C4-2B (cell line): ENCODE data around the gene MS4A5.

Source experiments
- CTCF ChIP-seq: fragments of 450-650 bp; conservative IDR thresholded peaks from 2 replicates; pipeline ENCODE4 v1.5.1; 2017; ENCODE audit warnings: mild to moderate bottlenecking
- ZFX ChIP-seq: fragments of 450-650 bp; IDR thresholded peaks from 2 replicates; pipeline ENCODE4 v1.6.1; 2017

GRCh38 chr11:60447070-60447469, 17.7 kb downstream of the MS4A5 start:
- no peak for TF ChIP-seq CTCF
- no peak for TF ChIP-seq ZFX
